Non-pigmented ciliary epithelial cell (primary cell): ENCODE results near the gene ZNF354B.

Experiments used
- DNase-seq: peaks from one replicate; pipeline ENCODE4 v3.0.0-alpha.2; 2010; ENCODE audit warnings: low read depth

ZNF354B gene

DNA sequence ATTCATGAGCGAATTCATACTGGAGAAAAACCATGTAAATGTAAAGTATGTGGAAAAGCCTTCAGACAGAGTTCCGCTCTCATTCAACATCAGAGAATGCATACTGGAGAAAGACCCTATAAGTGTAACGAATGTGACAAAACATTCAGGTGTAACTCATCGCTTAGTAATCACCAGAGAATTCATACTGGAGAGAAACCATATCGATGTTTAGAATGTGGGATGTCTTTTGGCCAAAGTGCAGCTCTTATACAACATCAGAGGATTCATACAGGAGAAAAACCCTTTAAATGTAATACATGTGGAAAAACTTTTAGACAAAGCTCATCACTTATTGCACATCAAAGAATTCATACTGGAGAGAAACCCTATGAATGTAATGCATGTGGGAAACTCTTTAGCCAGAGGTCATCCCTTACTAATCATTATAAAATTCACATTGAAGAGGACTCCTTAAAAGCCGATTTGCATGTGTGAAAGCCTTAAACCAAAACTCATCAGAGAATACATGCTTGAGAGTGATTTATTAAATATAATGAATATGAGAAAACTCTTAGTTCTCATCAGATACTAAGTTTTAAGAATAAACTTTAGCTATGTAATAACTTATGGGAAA is 24.2 kb downstream of the ZNF354B start:
- no peak for DNase-seq

DNA sequence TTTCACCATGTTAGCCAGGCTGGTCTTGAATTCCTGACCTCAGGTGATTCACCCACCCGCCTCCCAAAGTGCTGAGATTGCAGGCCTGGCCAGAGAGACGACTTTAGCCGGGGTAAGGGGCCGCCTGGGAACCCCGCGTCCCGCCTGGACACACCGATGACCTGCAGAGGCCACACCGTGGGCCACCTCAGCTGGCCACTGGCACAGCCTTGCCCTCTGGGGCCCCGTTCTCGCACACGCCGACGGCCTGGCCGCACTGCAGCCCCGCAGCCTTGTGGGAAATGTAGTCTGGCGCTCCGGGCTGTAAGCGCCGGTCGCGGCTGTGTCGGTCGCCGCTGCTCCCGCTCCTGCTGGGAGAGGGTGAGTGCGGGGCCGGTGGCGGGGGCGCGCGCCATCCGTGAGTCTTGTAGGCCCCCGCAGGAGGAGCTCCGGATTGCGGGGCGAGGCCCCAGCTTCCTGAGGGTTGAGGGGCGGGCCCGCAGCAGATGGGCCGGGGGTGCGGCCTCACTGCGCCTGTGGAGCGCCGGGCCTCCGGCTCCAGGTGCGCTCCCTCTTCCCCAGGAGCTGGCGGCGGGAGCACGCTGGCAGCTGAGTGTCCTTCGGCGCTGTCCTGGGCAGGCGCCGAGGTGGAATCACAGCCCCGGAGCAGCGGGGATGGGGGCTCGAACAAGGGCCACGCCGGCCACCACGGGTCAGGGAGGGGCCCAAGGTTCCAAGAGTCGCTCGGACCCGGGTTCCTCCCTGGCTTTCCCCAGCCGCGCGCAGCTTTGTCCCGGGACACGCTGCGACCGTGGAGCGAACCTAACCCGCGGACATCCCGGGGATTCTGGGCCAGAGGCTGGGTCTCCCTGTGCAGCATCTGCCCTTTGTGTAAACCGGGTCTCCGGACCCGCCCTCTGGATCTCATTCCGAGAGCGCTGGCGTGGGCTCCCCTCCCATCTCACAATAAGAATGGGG is 36.1 kb downstream of the ZNF354B start, which contains the start of gene ZFP2:
ZFP2 (plus strand) TSS at position 299 of the 957 bp plus-strand sequence. CDS start 35,401 bp downstream, outside the sequence.
- DNase-seq: no peak

DNA sequence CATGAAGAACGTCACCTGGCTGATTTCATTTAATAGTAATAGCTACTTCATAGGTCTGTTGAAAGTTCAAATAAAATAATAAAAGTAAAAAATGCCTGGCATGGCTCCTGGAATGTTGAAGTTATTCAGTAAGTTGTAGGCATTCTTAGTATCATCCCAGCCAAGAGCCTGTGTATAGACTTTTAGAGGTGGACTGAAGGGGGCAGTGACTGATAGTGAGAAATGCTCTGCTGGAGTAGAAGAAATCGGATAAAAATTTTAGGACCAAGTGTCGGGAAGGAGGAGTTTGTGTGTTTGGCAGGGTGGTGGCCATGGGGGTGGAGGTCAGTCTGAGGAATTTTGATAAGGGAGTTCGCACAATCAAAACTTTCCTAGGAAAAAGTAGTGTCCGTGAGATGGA is 39.5 kb downstream of the ZNF354B start:
- DNase-seq: no peak

DNA sequence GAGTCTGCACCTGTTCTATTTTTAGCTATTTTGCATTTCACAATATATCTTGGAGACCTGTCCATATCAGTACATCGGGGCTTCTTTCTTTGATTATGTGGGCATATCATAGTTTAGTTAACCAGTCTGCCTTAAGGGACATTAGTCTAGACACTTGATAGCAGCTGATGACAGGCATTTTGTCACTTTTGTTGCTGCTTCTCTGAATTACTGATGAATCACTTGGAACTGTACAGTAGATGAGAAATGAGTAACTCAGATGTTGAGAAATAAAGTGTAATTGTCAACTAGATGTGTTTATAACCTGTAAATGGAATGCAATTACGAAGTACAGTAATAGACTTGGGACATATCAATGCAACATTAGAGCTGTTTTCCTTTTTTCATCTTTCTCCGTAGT is 43.1 kb downstream of the ZNF354B start:
- no peak for DNase-seq

DNA sequence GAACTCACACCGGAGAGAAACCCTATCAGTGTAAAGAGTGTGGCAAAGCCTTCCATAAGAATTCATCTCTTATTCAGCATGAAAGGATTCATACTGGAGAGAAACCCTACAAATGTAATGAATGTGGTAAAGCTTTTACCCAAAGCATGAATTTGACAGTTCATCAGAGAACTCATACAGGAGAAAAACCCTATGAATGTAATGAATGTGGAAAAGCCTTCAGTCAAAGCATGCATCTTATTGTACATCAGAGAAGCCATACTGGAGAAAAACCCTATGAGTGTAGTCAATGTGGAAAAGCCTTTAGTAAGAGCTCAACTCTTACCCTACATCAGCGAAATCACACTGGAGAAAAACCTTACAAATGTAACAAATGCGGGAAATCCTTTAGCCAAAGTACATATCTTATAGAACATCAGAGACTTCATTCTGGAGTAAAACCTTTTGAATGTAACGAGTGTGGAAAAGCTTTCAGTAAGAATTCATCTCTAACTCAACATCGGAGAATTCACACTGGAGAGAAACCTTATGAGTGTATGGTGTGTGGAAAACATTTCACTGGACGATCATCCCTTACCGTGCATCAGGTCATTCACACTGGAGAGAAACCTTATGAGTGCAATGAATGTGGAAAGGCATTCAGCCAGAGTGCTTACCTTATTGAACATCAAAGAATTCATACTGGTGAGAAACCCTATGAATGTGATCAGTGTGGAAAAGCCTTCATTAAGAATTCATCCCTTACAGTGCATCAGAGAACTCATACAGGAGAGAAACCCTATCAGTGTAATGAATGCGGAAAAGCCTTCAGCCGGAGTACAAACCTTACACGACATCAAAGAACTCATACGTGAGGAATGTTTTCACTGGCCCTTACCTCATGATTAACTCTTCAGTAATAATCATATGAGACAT is 72.3 kb downstream of the ZNF354B start:
- no peak for DNase-seq
